ENCODE results near the gene MRPS30. TPM values are rescaled to one million over a fixed set of nuclear protein-coding genes. Genes with fewer than 3 reads are reported as not detected.

MRPS30 gene
- 31.8 to 41.5 TPM (median 36.8 TPM) in 5 replicates for total RNA-seq (2022; extraction: Qiagen RNA extraction; ENCODE audit: low read depth)

DNA sequence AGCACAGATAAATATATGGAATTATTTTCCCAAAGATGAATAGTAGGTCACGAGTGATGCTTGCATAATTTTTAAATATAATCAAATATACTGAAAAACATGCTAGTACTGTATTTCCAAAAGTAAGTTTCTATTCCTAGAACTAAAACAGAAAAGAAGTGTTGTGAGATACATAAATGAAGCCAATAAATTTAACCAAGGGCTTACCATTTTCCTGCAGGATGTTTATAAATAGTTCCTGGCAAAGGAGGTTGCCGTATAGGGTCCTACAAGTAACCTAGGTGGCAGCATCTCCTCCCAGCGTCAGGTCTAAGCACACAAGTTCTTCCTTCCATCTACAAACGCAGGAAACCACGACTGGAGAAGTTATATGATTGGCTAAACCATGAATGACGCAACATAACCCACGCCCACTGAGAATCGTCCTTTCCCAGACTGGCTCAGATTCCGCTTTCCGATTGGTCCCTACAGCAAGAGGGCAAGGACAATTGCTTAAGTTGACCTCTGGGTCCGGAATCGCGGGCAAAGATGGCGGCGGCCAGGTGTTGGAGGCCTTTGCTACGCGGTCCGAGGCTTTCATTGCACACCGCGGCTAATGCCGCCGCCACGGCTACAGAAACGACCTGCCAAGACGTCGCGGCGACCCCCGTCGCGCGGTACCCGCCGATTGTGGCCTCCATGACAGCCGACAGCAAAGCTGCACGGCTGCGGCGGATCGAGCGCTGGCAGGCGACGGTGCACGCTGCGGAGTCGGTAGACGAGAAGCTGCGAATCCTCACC is at the start of gene MRPS30:
Gene MRPS30, plus strand, starts transcription at position 513 of the 780 bp plus-strand sequence. Its CDS starts 16 bp downstream, at position 529.

